Measurements from ENCODE around the gene RAPGEF6.

The RAPGEF6 gene

GRCh38 chr5:131545845-131546244 lies 89.2 kb downstream of the RAPGEF6 start:
- TF ChIP-seq CTCF (IDR thresholded peaks at IDR 0.05; ENCODE audit: insufficient read depth, low read length, poor library complexity, severe bottlenecking), result no peak
- H3K27me3 ChIP-seq (replicated peaks; ENCODE audit: control insufficient read depth, insufficient read depth, low read length), result no peaks in the 10 kb centered on the region

GRCh38 chr5:131542723-131543122 lies 92.3 kb downstream of the RAPGEF6 start:
- no peaks in the 10 kb centered on the region for H3K27me3 ChIP-seq (replicated peaks; ENCODE audit: control insufficient read depth, insufficient read depth, low read length)
- H3K36me3 ChIP-seq (ENCODE audit: control insufficient read depth, insufficient read depth, low read length), result no peaks in the 10 kb centered on the region; the same call in 1 of the 2 replicates
- TF ChIP-seq CTCF (IDR thresholded peaks at IDR 0.05; ENCODE audit: insufficient read depth, low read length, poor library complexity, severe bottlenecking), result no peak
- no peak overlapping the region for H3K4me3 ChIP-seq (replicated peaks; ENCODE audit: low read depth, low read length)
- DNase-seq (ENCODE audit: extremely low read depth, insufficient read length), result no peak

More at GRCh38 chr5:131545845-131546244, 89.2 kb downstream of the RAPGEF6 start:
- H3K4me3 ChIP-seq (replicated peaks; ENCODE audit: low read depth, low read length), result no peak overlapping the region
- DNase-seq (ENCODE audit: extremely low read depth, insufficient read length), result no peak
- H3K36me3 ChIP-seq (ENCODE audit: control insufficient read depth, insufficient read depth, low read length), result no peaks in the 10 kb centered on the region

GRCh38 chr5:131541762-131542161 lies 93.3 kb downstream of the RAPGEF6 start:
- DNase-seq (ENCODE audit: extremely low read depth, insufficient read length), result no peak
- no peaks in the 10 kb centered on the region for H3K27me3 ChIP-seq (replicated peaks; ENCODE audit: control insufficient read depth, insufficient read depth, low read length)
- no peaks in the 10 kb centered on the region; the same call in 1 of the 2 replicates for H3K36me3 ChIP-seq (ENCODE audit: control insufficient read depth, insufficient read depth, low read length)

GRCh38 chr5:131541071-131541470 lies 94.0 kb downstream of the RAPGEF6 start:
- no peak for TF ChIP-seq CTCF (IDR thresholded peaks at IDR 0.05; ENCODE audit: insufficient read depth, low read length, poor library complexity, severe bottlenecking)
- DNase-seq (ENCODE audit: extremely low read depth, insufficient read length), result no peak
- H3K27me3 ChIP-seq (replicated peaks; ENCODE audit: control insufficient read depth, insufficient read depth, low read length), result no peaks in the 10 kb centered on the region
- no peaks in the 10 kb centered on the region; the same call in 1 of the 2 replicates for H3K36me3 ChIP-seq (ENCODE audit: control insufficient read depth, insufficient read depth, low read length)
- H3K4me3 ChIP-seq (replicated peaks; ENCODE audit: low read depth, low read length), result no peak overlapping the region

More at GRCh38 chr5:131541762-131542161, 93.3 kb downstream of the RAPGEF6 start:
- no peak for TF ChIP-seq CTCF (IDR thresholded peaks at IDR 0.05; ENCODE audit: insufficient read depth, low read length, poor library complexity, severe bottlenecking)
- H3K4me3 ChIP-seq (replicated peaks; ENCODE audit: low read depth, low read length), result no peak overlapping the region

- Histone ChIP-seq H3K36me3 (ENCODE audit: control insufficient read depth, insufficient read depth, low read length) (no peaks in the 10 kb centered on the region; the same call in 1 of the 2 replicates), H3K4me3 (replicated peaks; ENCODE audit: low read depth, low read length) (no peak overlapping the region), H3K27me3 (replicated peaks; ENCODE audit: control insufficient read depth, insufficient read depth, low read length) (no peaks in the 10 kb centered on the region)
- DNase-seq (ENCODE audit: extremely low read depth, insufficient read length), result no peak
- TF ChIP-seq CTCF (IDR thresholded peaks at IDR 0.05; ENCODE audit: insufficient read depth, low read length, poor library complexity, severe bottlenecking), result no peak
Measured at GRCh38 chr5:131539251-131539650, 95.8 kb downstream of the RAPGEF6 start.

GRCh38 chr5:131538177-131538593 lies 96.8 kb downstream of the RAPGEF6 start:
- no peaks in the 10 kb centered on the region for H3K27me3 ChIP-seq (replicated peaks; ENCODE audit: control insufficient read depth, insufficient read depth, low read length)
- no peaks in the 10 kb centered on the region; the same call in 1 of the 2 replicates for H3K36me3 ChIP-seq (ENCODE audit: control insufficient read depth, insufficient read depth, low read length)
- H3K4me3 ChIP-seq (replicated peaks; ENCODE audit: low read depth, low read length), result no peak overlapping the region
- no peak for DNase-seq (ENCODE audit: extremely low read depth, insufficient read length)
- no peak for TF ChIP-seq CTCF (IDR thresholded peaks at IDR 0.05; ENCODE audit: insufficient read depth, low read length, poor library complexity, severe bottlenecking)
